ENCODE measurements around the gene RAB6C.
"Not testable (repeated sequence)": the region's sequence is repeated elsewhere in the genome, so short reads cannot be mapped to it uniquely, and the experiment has no call there.

DNA sequence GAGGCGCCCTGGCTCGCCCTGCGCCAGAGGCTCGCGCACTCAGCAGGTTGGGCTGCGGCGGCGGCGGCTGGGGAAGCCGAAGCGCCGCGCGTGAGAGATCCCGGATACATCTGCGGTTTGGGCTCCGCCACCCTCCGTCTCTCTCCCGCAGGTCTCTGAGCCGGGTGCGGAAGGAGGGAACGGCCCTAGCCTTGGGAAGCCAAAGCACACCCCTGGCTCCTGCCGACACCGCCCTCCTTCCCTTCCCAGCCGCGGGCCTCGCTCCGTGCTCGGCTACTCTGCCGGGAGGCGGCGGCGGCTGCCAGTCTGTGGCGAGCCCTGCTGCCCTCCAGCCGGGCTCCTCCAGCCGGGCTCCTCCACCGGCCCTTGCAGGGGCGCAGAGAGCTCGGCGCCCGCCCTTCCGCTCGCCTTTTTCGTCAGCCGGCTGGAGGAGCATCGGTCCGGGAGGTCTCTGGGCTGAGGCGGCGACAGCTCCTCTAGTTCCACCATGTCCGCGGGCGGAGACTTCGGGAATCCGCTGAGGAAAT lies at the start of gene RAB6C:
- not testable (repeated sequence) for TF ChIP-seq CTCF (IDR thresholded peaks at IDR 0.05; ENCODE audit: control extremely low read depth in 1 of 3, insufficient read depth in 1 of 3, low read depth in 1 of 3, low read length in 3 of 3); MAFK (IDR thresholded peaks at IDR 0.05; ENCODE audit: low read depth, low read length); TAF1 (IDR thresholded peaks at IDR 0.05; ENCODE audit: low read depth, low read length); POLR2AphosphoS5 (IDR thresholded peaks at IDR 0.05; ENCODE audit: low read depth, low read length); EP300 (IDR thresholded peaks at IDR 0.05; ENCODE audit: borderline replicate concordance in 1 of 2, low read depth in 2 of 2, low read length in 2 of 2)
- peak; percentile 39 for TF ChIP-seq EZH2 (IDR thresholded peaks at IDR 0.05; ENCODE audit: low read depth, low read length, severe bottlenecking)
- TF ChIP-seq, protein P1, sequence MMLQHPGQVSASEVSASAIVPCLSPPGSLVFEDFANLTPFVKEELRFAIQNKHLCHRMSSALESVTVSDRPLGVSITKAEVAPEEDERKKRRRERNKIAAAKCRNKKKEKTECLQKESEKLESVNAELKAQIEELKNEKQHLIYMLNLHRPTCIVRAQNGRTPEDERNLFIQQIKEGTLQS (IDR thresholded peaks at IDR 0.05; ENCODE audit: insufficient read depth, low read depth, low read length): not testable (repeated sequence)
